ENCODE results near the gene SMYD3. TPM values are rescaled to one million over a fixed set of nuclear protein-coding genes. Genes with fewer than 3 reads are reported as not detected.

SMYD3 gene
- total RNA-seq, 1 donor from 2014 or later: 80.8 TPM

GRCh38 chr1:245812278-245812677, 694.8 kb downstream of the SMYD3 start:
- H3K36me3 Mint-ChIP-seq (ENCODE audit: low read depth, unreplicated experiment): peaks cover 10% of the 10 kb centered on the region
- H3K27ac ChIP-seq (ENCODE audit: low read depth, low read length): no peak overlapping the region
- no peaks in the 10 kb centered on the region for H3K79me2 ChIP-seq (ENCODE audit: insufficient read depth, low read length)
- FAIRE-seq (no peak), DNase-seq (ENCODE audit: low read depth) (no peak)
- no peak overlapping the region for H3K9ac ChIP-seq (ENCODE audit: low read length)
- H2AFZ ChIP-seq (ENCODE audit: low read depth, low read length): no peak overlapping the region
- TF ChIP-seq CTCF (IDR thresholded peaks at IDR 0.05; ENCODE audit: insufficient read depth, low read depth, low read length): no peak
- TF ChIP-seq EZH2 (IDR thresholded peaks at IDR 0.05; ENCODE audit: insufficient read depth, low read length): no peak
- H3K4me3 Mint-ChIP-seq (ENCODE audit: unreplicated experiment): no peak overlapping the region
- no peaks in the 10 kb centered on the region for H3K27me3 ChIP-seq (ENCODE audit: insufficient read depth, low read length)
- peaks cover 9% of the 10 kb centered on the region for H3K4me1 Mint-ChIP-seq (ENCODE audit: low read depth, unreplicated experiment)
- no peaks in the 10 kb centered on the region for H3K36me3 ChIP-seq (ENCODE audit: insufficient read depth, low read length)
- H3K27me3 Mint-ChIP-seq (ENCODE audit: low read depth, unreplicated experiment): no peaks in the 10 kb centered on the region
- H3K4me1 ChIP-seq (ENCODE audit: insufficient read depth, low read length): peaks cover 2% of the 10 kb centered on the region
- no peak overlapping the region for H3K4me3 ChIP-seq (ENCODE audit: insufficient read depth, low read depth, low read length)
- no peaks in the 10 kb centered on the region for H3K9me3 ChIP-seq (ENCODE audit: insufficient read depth, low read depth, low read length)
- H3K4me2 ChIP-seq (ENCODE audit: low read length): no peak overlapping the region
- peaks cover 2% of the 10 kb centered on the region for H3K9me3 Mint-ChIP-seq (ENCODE audit: unreplicated experiment)
- no peak overlapping the region for H3K27ac Mint-ChIP-seq (ENCODE audit: unreplicated experiment)
- no peaks in the 10 kb centered on the region for H4K20me1 ChIP-seq (ENCODE audit: insufficient read depth, low read length)

GRCh38 chr1:245810789-245811337, 696.2 kb downstream of the SMYD3 start:
- peaks cover 7% of the 10 kb centered on the region for H3K4me1 ChIP-seq (ENCODE audit: insufficient read depth, low read length)
- no peak overlapping the region for H2AFZ ChIP-seq (ENCODE audit: low read depth, low read length)
- TF ChIP-seq CTCF (IDR thresholded peaks at IDR 0.05; ENCODE audit: insufficient read depth, low read depth, low read length): no peak
- TF ChIP-seq EZH2 (IDR thresholded peaks at IDR 0.05; ENCODE audit: insufficient read depth, low read length): no peak
- H3K4me1 Mint-ChIP-seq (ENCODE audit: low read depth, unreplicated experiment): peaks cover 11% of the 10 kb centered on the region
- no peak overlapping the region for H3K27ac ChIP-seq (ENCODE audit: low read depth, low read length)
- no peaks in the 10 kb centered on the region for H4K20me1 ChIP-seq (ENCODE audit: insufficient read depth, low read length)
- DNase-seq (ENCODE audit: low read depth) (no peak), FAIRE-seq (no peak)
- H3K9ac ChIP-seq (ENCODE audit: low read length): no peak overlapping the region
- no peak overlapping the region for H3K4me3 ChIP-seq (ENCODE audit: insufficient read depth, low read depth, low read length)
- no peak overlapping the region for H3K4me3 Mint-ChIP-seq (ENCODE audit: unreplicated experiment)
- H3K79me2 ChIP-seq (ENCODE audit: insufficient read depth, low read length): no peaks in the 10 kb centered on the region
- no peaks in the 10 kb centered on the region for H3K36me3 ChIP-seq (ENCODE audit: insufficient read depth, low read length)
- peaks cover 10% of the 10 kb centered on the region for H3K36me3 Mint-ChIP-seq (ENCODE audit: low read depth, unreplicated experiment)
- H3K9me3 Mint-ChIP-seq (ENCODE audit: unreplicated experiment): peaks cover 2% of the 10 kb centered on the region
- H3K4me2 ChIP-seq (ENCODE audit: low read length): no peak overlapping the region
- H3K27me3 ChIP-seq (ENCODE audit: insufficient read depth, low read length): no peaks in the 10 kb centered on the region
- no peaks in the 10 kb centered on the region for H3K27me3 Mint-ChIP-seq (ENCODE audit: low read depth, unreplicated experiment)
- no peak overlapping the region for H3K27ac Mint-ChIP-seq (ENCODE audit: unreplicated experiment)
- no peaks in the 10 kb centered on the region for H3K9me3 ChIP-seq (ENCODE audit: insufficient read depth, low read depth, low read length)

- H3K27me3 ChIP-seq (ENCODE audit: insufficient read depth, low read length): no peaks in the 10 kb centered on the region
- Mint-ChIP-seq H3K9me3 (ENCODE audit: unreplicated experiment) (peaks cover 2% of the 10 kb centered on the region), H3K27me3 (ENCODE audit: low read depth, unreplicated experiment) (no peaks in the 10 kb centered on the region), H3K27ac (ENCODE audit: unreplicated experiment) (no peak overlapping the region), H3K4me1 (ENCODE audit: low read depth, unreplicated experiment) (peaks cover 11% of the 10 kb centered on the region), H3K36me3 (ENCODE audit: low read depth, unreplicated experiment) (peaks cover 9% of the 10 kb centered on the region), H3K4me3 (ENCODE audit: unreplicated experiment) (no peak overlapping the region)
- no peak overlapping the region for H3K4me2 ChIP-seq (ENCODE audit: low read length)
- H3K4me3 ChIP-seq (ENCODE audit: insufficient read depth, low read depth, low read length): no peak overlapping the region
- FAIRE-seq (no peak), DNase-seq (ENCODE audit: low read depth) (no peak)
- no peak overlapping the region for H2AFZ ChIP-seq (ENCODE audit: low read depth, low read length)
- H4K20me1 ChIP-seq (ENCODE audit: insufficient read depth, low read length): no peaks in the 10 kb centered on the region
- TF ChIP-seq EZH2 (IDR thresholded peaks at IDR 0.05; ENCODE audit: insufficient read depth, low read length) (no peak), CTCF (IDR thresholded peaks at IDR 0.05; ENCODE audit: insufficient read depth, low read depth, low read length) (no peak)
- H3K9ac ChIP-seq (ENCODE audit: low read length): no peak overlapping the region
- no peaks in the 10 kb centered on the region for H3K9me3 ChIP-seq (ENCODE audit: insufficient read depth, low read depth, low read length)
- no peak overlapping the region for H3K27ac ChIP-seq (ENCODE audit: low read depth, low read length)
- no peaks in the 10 kb centered on the region for H3K36me3 ChIP-seq (ENCODE audit: insufficient read depth, low read length)
- no peaks in the 10 kb centered on the region for H3K79me2 ChIP-seq (ENCODE audit: insufficient read depth, low read length)
- peaks cover 7% of the 10 kb centered on the region for H3K4me1 ChIP-seq (ENCODE audit: insufficient read depth, low read length)
Observed at GRCh38 chr1:245810181-245810769, 696.8 kb downstream of the SMYD3 start.

Data from astrocyte (in vitro differentiated cells and primary cell).